ENCODE results near the gene KANSL1L.

KANSL1L gene

GRCh38 chr2:210199854-210200253 is 28.6 kb upstream of the KANSL1L start:
- no peak for TF ChIP-seq MYC (IDR thresholded peaks at IDR 0.05; ENCODE audit: low read depth, low read length)
- TF ChIP-seq CTCF (IDR thresholded peaks at IDR 0.05; ENCODE audit: low read depth, low read length): no peak
- TF ChIP-seq POLR2A (IDR thresholded peaks at IDR 0.05; ENCODE audit: extremely low read depth, insufficient read length): no peak
- no peak for TF ChIP-seq MAX (IDR thresholded peaks at IDR 0.05; ENCODE audit: low read depth, low read length)
- H3K4me3 ChIP-seq (ENCODE audit: low read depth, low read length): no peak overlapping the region
- no peak for DNase-seq (ENCODE audit: low read depth)

- TF ChIP-seq MYC (IDR thresholded peaks at IDR 0.05; ENCODE audit: low read depth, low read length) (no peak), CTCF (IDR thresholded peaks at IDR 0.05; ENCODE audit: low read depth, low read length) (peak; percentile 48)
- H3K4me3 ChIP-seq (ENCODE audit: low read depth, low read length): no peak overlapping the region
- peak; percentile 56 for DNase-seq (ENCODE audit: low read depth)
Measured at GRCh38 chr2:210199186-210199765, 28.1 kb upstream of the KANSL1L start.

- H3K4me3 ChIP-seq (ENCODE audit: low read depth, low read length): no peak overlapping the region
- no peak for DNase-seq (ENCODE audit: low read depth)
- TF ChIP-seq MYC (IDR thresholded peaks at IDR 0.05; ENCODE audit: low read depth, low read length): no peak
- no peak for TF ChIP-seq MAX (IDR thresholded peaks at IDR 0.05; ENCODE audit: low read depth, low read length)
- TF ChIP-seq CTCF (IDR thresholded peaks at IDR 0.05; ENCODE audit: low read depth, low read length): no peak
- TF ChIP-seq POLR2A (IDR thresholded peaks at IDR 0.05; ENCODE audit: extremely low read depth, insufficient read length): no peak
Measured at GRCh38 chr2:210198326-210198725, 27.1 kb upstream of the KANSL1L start.

GRCh38 chr2:210197720-210198119 is 26.5 kb upstream of the KANSL1L start:
- TF ChIP-seq CTCF (IDR thresholded peaks at IDR 0.05; ENCODE audit: low read depth, low read length) (no peak), POLR2A (IDR thresholded peaks at IDR 0.05; ENCODE audit: extremely low read depth, insufficient read length) (no peak), MAX (IDR thresholded peaks at IDR 0.05; ENCODE audit: low read depth, low read length) (no peak), MYC (IDR thresholded peaks at IDR 0.05; ENCODE audit: low read depth, low read length) (no peak)
- no peak overlapping the region for H3K4me3 ChIP-seq (ENCODE audit: low read depth, low read length)
- DNase-seq (ENCODE audit: low read depth): no peak

- TF ChIP-seq POLR2A (IDR thresholded peaks at IDR 0.05; ENCODE audit: extremely low read depth, insufficient read length): no peak
- peak; percentile 39 for TF ChIP-seq CTCF (IDR thresholded peaks at IDR 0.05; ENCODE audit: low read depth, low read length)
- TF ChIP-seq MYC (IDR thresholded peaks at IDR 0.05; ENCODE audit: low read depth, low read length): no peak
- TF ChIP-seq MAX (IDR thresholded peaks at IDR 0.05; ENCODE audit: low read depth, low read length): peak; percentile 5; the same call in 1 of the 2 replicates
- DNase-seq (ENCODE audit: low read depth): peak; percentile 71
- H3K4me3 ChIP-seq (ENCODE audit: low read depth, low read length): peak overlapping the region; percentile 59
Measured at GRCh38 chr2:210195101-210195852, 24.1 kb upstream of the KANSL1L start.

Data from NB4 (cell line).